GM19452 (cell line): ENCODE results near the gene PDCD6IP.

Experiments used
- ATAC-seq: cut with Tn5 transposase; IDR thresholded peaks from one replicate; pipeline ENCODE4 v1.9.1; 2021; ENCODE audit not compliant: unreplicated experiment

Gene PDCD6IP

GRCh38 chr3:33886015-33886414, 87.6 kb downstream of the PDCD6IP start:
- ATAC-seq = no peak

DNA sequence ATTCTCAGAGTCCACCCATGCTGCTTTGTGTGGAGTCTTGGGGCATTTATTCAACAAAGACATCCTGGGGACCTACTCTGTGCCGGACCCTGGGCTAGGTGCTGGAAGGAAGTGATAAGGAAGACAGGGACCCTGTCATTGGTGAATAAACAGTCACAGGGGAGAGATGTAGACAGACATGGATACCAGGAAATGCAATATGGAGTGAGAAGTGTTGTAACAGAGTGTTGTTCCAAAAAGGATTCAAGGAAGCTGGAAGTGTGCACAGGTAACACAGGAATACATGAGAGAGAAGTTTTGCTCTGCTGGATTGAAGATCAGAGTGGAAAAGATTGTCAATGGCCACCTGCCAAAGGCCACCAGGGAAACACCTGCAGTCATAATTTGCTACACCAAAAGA, 89.0 kb downstream of the PDCD6IP start:
- ATAC-seq = no peak

DNA sequence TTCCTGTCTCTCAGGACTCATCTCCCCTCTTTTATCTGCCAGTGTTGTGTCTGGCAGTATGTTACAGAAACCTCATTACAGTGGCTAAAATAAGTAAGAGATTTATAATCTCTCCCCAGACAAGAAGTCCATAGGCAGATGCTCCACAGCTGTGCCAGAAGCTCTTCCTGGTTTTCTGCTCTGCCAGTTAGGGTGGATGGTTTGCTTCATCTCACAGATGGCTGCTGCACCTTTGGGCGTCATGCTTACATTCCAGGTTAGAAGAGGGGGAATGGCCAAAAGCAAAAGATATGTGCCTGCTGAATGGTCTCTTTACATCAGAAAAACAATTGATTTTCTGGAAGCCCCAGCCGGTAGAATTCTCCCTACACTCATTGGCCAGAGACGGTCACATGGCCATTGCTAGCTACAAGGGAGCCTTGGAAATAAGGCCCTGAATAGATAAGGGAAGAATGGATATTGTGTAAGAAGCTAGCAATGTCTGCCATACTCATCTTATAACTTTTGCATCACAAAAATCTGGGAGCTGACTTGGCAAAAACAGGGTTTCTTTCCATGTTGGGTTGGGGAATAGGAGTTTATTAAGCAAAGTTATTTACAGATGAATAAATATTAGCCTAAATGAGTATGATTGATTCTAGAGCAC, 91.1 kb downstream of the PDCD6IP start:
- no peak for ATAC-seq

GRCh38 chr3:33892655-33893054, 94.2 kb downstream of the PDCD6IP start:
- ATAC-seq = no peak

DNA sequence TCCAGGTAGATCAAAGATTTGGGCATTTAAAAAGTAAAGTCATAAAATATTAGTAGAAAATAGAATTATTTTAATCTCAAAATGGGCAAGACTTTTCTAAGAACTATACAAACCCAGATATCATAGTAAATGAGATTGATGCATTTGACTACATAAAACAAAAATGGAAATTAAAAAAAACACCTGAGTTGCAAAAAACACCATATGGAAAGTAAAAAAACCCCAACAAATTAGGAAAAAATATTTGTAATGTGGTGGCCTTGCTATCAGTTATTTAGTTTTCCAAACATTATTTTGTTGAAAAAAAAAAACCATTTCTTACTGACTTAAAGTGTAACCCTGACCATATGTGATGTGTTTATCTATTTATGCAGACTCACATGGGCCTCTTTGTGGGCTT, 97.2 kb downstream of the PDCD6IP start:
- no peak for ATAC-seq

DNA sequence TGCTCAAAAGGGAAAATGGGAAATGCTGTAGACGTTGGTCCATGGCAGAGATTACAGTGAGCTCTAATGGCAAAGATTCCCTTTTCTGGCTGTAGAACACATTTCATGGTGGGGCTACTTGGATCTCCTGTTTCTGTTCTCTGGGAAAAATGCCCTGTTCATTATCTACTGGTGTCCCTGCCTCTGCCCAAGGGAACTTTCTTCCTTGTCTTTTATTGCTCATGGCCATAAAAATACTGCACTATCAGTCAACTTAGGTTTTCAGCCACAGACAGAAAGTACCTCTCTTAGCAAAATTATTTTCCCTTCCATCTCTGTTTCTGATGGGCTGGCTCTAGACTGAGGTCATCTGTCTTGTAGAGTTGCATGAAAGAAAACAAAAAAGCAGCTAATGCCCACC, 98.9 kb downstream of the PDCD6IP start:
- no peak for ATAC-seq

DNA sequence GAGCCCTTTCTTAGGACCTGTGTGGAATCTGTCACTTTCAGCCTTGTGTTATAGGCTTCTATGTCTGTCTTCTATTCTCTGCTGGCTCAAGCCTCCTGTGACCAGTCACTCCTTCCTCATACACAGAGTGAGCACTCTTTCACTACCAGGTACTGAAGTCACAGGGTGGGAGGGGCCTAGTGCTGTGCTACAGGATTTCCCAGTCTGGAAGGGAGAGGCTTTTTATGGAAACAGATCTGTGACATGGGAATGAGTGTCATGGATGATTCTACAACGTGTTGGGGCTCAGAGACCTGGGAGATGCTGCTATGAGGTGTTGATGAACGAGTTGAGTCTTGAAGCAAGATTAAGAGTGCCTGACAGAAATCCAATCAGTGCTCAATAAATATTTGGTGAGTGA, 100.5 kb downstream of the PDCD6IP start:
- no peak for ATAC-seq

DNA sequence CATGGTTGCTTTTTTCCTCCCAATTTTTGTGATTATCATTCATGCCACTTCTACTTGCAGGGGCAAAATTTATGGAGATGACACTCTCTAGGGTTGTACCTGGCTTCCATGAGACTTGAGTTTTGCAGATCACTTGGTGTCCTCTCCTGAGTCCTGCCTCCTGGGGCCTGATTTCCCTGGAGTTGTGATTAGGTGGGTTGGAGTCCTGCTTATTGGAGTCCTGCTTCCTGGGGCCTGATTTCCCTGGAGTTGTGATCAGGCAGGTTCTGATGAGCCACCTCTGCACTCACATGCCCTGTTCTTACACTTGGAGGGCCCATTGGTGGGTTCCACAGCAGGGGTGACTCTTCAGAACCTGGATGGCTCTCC, 102.0 kb downstream of the PDCD6IP start:
- ATAC-seq = no peak

- no peak for ATAC-seq
Measured at GRCh38 chr3:33900809-33901505, 102.5 kb downstream of the PDCD6IP start.

- ATAC-seq = no peak
Measured at GRCh38 chr3:33901862-33902563, 103.6 kb downstream of the PDCD6IP start.

- no peak for ATAC-seq
Measured at GRCh38 chr3:33904730-33905129, 106.3 kb downstream of the PDCD6IP start.

- ATAC-seq = no peak
Measured at GRCh38 chr3:33908250-33908851, 109.9 kb downstream of the PDCD6IP start.

- no peak for ATAC-seq
Measured at GRCh38 chr3:33909547-33909946, 111.1 kb downstream of the PDCD6IP start.

DNA sequence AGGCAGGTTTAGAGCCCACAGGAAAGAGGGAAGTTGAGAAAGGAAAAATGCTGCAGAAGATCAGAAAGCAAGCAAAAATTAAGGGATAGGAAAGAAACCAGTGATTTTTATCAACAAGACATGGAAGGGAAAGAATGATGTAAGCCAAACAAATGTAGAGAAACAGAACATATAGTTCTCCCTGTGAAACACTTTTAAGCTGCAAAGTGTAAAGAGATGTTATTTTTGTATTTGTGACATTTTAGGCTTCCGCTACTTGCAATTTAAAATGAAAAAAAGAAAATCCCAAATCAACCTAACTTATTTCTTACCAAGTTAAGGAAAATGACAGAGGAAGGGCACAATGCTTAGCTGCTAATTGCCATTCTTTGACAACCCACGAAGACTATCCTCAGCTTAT, 111.6 kb downstream of the PDCD6IP start:
- ATAC-seq = no peak

GRCh38 chr3:33911525-33912322, 113.3 kb downstream of the PDCD6IP start:
- ATAC-seq = no peak

GRCh38 chr3:33914212-33914611, 115.8 kb downstream of the PDCD6IP start:
- ATAC-seq = no peak

GRCh38 chr3:33914731-33915379, 116.4 kb downstream of the PDCD6IP start:
- ATAC-seq = no peak

- peak; percentile 89 for ATAC-seq
Measured at GRCh38 chr3:33915796-33916546, 117.5 kb downstream of the PDCD6IP start.

GRCh38 chr3:33918126-33918756, 119.8 kb downstream of the PDCD6IP start:
- ATAC-seq = no peak
